Measurements from ENCODE around the gene RREB1. TPM values are rescaled to one million over a fixed set of nuclear protein-coding genes. Genes with fewer than 3 reads are reported as not detected.
"Not testable (repeated sequence)": the region's sequence is repeated elsewhere in the genome, so short reads cannot be mapped to it uniquely, and the experiment has no call there.

The RREB1 gene
- total and polyA plus RNA-seq, 7 experiments from 2014 or later = 4.2 to 56.7 (median 49.2) TPM

- Histone ChIP-seq H3K4me1 (ENCODE audit: control insufficient read depth in 2 of 2, insufficient read depth in 2 of 2, low read length in 2 of 2) (peaks cover 9 to 33% of the 10 kb centered on the region in 2 donors), H3K27ac (ENCODE audit: low read depth, low read length) (peak overlapping the region; percentile 35), H3K9me3 (ENCODE audit: control insufficient read depth in 2 of 3, low read length in 3 of 3) (no peaks in the 10 kb centered on the region), H3K4me3 (ENCODE audit: low read length) (no peak overlapping the region), H3K36me3 (ENCODE audit: control insufficient read depth in 2 of 3, insufficient read depth in 3 of 3, low read length in 3 of 3) (no peaks in the 10 kb centered on the region), H3K27me3 (ENCODE audit: control insufficient read depth in 2 of 2, insufficient read depth in 2 of 2, low read length in 2 of 2) (no peaks in the 10 kb centered on the region)
- peak; percentile 79 for ATAC-seq
- Mint-ChIP-seq H3K27me3 (no peaks in the 10 kb centered on the region), H3K36me3 (peaks cover 0 to 14% (median 0%) of the 10 kb centered on the region in 5 donors), H3K4me3 (peak overlapping the region in 9 of 10 donors; percentile 22 to 81 (median 70)), H3K9me3 (no peaks in the 10 kb centered on the region), H3K4me1 (peaks cover 54 to 95% (median 89%) of the 10 kb centered on the region in 7 donors), H3K27ac (peak overlapping the region; percentile 4 to 94 (median 76))
- POLR2A ChIA-PET = interaction anchor here (0.7 to 2.0 kb wide), 5 partner anchors 11 to 65 kb away, joined by 3 to 5 read pairs (median 4); no protein-coding TSS in a partner anchor
- intact Hi-C loops (cut with micrococcal nuclease) = loop anchor here in 1 of 2 donors (1.0 kb wide), 1 partner anchor 8 kb away; no protein-coding TSS in a partner anchor
- CTCF ChIA-PET = interaction anchor here (1.4 kb wide), 1 partner anchor 9 kb away, joined by 3 read pairs; no protein-coding TSS in a partner anchor
- DNase-seq = peak in 2 of 9 donors; percentile 27 to 44
These were observed 46.8 kb downstream of the RREB1 start for GRCh38 chr6:7154341-7155139.

DNA sequence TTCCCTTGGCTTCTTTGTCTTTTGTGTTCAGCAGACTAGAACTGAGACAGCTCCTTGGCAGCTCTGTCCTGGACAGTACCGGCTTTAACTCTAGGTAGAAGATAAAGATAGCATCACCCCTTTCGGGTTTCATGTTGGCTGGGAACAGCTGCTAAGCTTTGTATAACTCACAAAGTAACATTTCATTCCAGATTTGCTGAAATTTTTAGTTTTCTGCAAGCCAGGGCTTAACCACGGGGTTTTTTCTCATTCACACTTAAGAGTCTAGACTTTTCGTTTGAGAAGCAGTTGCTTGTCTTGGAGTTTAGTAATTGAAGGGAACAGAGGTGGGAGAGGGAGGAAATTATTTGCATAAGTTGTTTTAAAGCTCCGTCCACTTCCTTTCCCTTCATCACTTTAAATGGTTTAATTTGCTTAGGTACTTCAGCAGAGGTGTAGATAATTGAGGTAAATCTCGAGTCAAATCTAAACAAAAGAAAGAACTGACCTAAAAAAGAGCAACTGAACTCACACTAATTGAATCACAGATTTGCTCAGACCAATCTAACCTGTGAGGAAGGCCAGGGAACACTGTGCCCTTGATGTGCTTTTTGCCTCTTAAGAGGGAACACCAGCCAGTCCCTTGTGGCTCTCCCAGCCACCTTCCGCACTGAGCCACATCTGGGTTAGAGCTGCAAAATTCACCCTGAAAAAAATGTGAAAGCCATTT is 48.3 kb downstream of the RREB1 start:
- H3K4me1 ChIP-seq (ENCODE audit: control insufficient read depth in 2 of 2, insufficient read depth in 2 of 2, low read length in 2 of 2) = peaks cover 9 to 36% of the 10 kb centered on the region in 2 donors
- intact Hi-C loops (cut with micrococcal nuclease) = no loop called here
- DNase-seq (no peak), ATAC-seq (no peak)
- no peaks in the 10 kb centered on the region for H3K36me3 ChIP-seq (ENCODE audit: control insufficient read depth in 2 of 3, insufficient read depth in 3 of 3, low read length in 3 of 3)
- H3K4me1 Mint-ChIP-seq = peaks cover 49 to 93% (median 87%) of the 10 kb centered on the region in 7 donors
- ChIA-PET POLR2A (interaction anchor here (0.6 to 1.3 kb wide), 3 partner anchors 9 to 18 kb away, joined by 3 to 4 read pairs (median 3); no protein-coding TSS in a partner anchor), CTCF (no interaction called here)
- peak overlapping the region in 8 of 9 donors; percentile 22 to 94 (median 75) for H3K27ac Mint-ChIP-seq
- peak overlapping the region in 8 of 10 donors; percentile 9 to 72 (median 42) for H3K4me3 Mint-ChIP-seq
- no peaks in the 10 kb centered on the region for H3K27me3 ChIP-seq (ENCODE audit: control insufficient read depth in 2 of 2, insufficient read depth in 2 of 2, low read length in 2 of 2)
- H3K27ac ChIP-seq (ENCODE audit: low read depth, low read length) = no peak overlapping the region
- no peak overlapping the region for H3K4me3 ChIP-seq (ENCODE audit: low read length)
- peaks cover 0 to 11% (median 0%) of the 10 kb centered on the region in 5 donors for H3K36me3 Mint-ChIP-seq
- H3K9me3 ChIP-seq (ENCODE audit: control insufficient read depth in 2 of 3, low read length in 3 of 3) = no peaks in the 10 kb centered on the region
- H3K9me3 Mint-ChIP-seq = no peaks in the 10 kb centered on the region
- no peaks in the 10 kb centered on the region for H3K27me3 Mint-ChIP-seq

DNA sequence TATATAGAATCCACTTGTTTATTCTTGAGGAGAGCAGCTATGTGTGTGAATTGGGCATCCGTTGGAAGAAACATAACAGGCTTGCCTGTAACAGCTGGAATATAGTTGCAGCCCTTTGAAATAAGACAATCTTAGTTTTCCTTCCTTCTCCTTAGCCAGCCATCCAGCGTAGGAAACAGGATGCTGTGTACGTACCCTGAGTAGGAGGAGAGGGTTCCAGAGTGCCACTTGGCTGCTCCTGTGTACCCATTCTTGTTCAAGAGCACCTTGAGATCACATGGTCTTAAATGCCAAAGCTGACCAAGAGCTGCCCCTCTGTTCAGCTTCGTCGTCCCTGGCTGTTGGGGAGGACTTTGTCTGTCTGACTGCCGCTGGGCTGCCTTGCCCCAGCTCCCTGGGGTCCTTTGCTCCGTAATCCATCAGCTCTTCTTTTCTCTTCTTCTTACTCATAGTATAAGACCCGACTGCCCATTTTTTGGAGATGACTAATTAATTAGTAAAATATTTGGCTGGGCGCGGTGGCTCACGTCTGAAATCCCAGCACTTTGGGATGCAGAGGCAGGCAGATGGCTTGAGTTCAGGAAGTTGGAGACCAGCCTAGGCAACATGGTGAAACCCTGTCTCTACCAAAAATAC is 49.0 kb downstream of the RREB1 start:
- Histone ChIP-seq H3K27me3 (ENCODE audit: control insufficient read depth in 2 of 2, insufficient read depth in 2 of 2, low read length in 2 of 2) (no peaks in the 10 kb centered on the region), H3K27ac (ENCODE audit: low read depth, low read length) (no peak overlapping the region), H3K9me3 (ENCODE audit: control insufficient read depth in 2 of 3, low read length in 3 of 3) (no peaks in the 10 kb centered on the region), H3K4me3 (ENCODE audit: low read length) (no peak overlapping the region), H3K4me1 (ENCODE audit: control insufficient read depth in 2 of 2, insufficient read depth in 2 of 2, low read length in 2 of 2) (peaks cover 4 to 41% of the 10 kb centered on the region in 2 donors), H3K36me3 (ENCODE audit: control insufficient read depth in 2 of 3, insufficient read depth in 3 of 3, low read length in 3 of 3) (no peaks in the 10 kb centered on the region)
- DNase-seq (no peak), ATAC-seq (no peak)
- intact Hi-C loops (cut with micrococcal nuclease) = no loop called here
- Mint-ChIP-seq H3K27me3 (no peaks in the 10 kb centered on the region), H3K4me1 (peaks cover 48 to 93% (median 87%) of the 10 kb centered on the region in 7 donors), H3K9me3 (no peaks in the 10 kb centered on the region), H3K4me3 (peak overlapping the region in 3 of 10 donors; percentile 13 to 72 (median 48)), H3K36me3 (peaks cover 0 to 11% (median 0%) of the 10 kb centered on the region in 5 donors), H3K27ac (peak overlapping the region in 4 of 9 donors; percentile 33 to 94 (median 40))
- POLR2A ChIA-PET = interaction anchor here (0.5 to 0.6 kb wide), 2 partner anchors 19 to 268 kb away, joined by 3 read pairs; no protein-coding TSS in a partner anchor
- CTCF ChIA-PET = no interaction called here

GRCh38 chr6:7157307-7157706 is 49.5 kb downstream of the RREB1 start:
- CTCF ChIA-PET; H3K9me3 Mint-ChIP-seq; H3K27me3 Mint-ChIP-seq; DNase-seq; H3K9me3 ChIP-seq (ENCODE audit: control insufficient read depth in 2 of 3, low read length in 3 of 3); intact Hi-C loops (cut with micrococcal nuclease); ATAC-seq; H3K27me3 ChIP-seq (ENCODE audit: control insufficient read depth in 2 of 2, insufficient read depth in 2 of 2, low read length in 2 of 2); H3K36me3 ChIP-seq (ENCODE audit: control insufficient read depth in 2 of 3, insufficient read depth in 3 of 3, low read length in 3 of 3); H3K4me3 ChIP-seq (ENCODE audit: low read length); H3K4me3 Mint-ChIP-seq; POLR2A ChIA-PET; H3K27ac ChIP-seq (ENCODE audit: low read depth, low read length): not testable (repeated sequence)
- Mint-ChIP-seq H3K27ac (peak overlapping the region in 2 of 9 donors; percentile 18 to 80), H3K36me3 (peaks cover 0 to 10% (median 0%) of the 10 kb centered on the region in 5 donors), H3K4me1 (peaks cover 49 to 92% (median 87%) of the 10 kb centered on the region in 7 donors)
- H3K4me1 ChIP-seq (ENCODE audit: control insufficient read depth in 2 of 2, insufficient read depth in 2 of 2, low read length in 2 of 2) = peaks cover 4 to 45% of the 10 kb centered on the region in 2 donors

DNA sequence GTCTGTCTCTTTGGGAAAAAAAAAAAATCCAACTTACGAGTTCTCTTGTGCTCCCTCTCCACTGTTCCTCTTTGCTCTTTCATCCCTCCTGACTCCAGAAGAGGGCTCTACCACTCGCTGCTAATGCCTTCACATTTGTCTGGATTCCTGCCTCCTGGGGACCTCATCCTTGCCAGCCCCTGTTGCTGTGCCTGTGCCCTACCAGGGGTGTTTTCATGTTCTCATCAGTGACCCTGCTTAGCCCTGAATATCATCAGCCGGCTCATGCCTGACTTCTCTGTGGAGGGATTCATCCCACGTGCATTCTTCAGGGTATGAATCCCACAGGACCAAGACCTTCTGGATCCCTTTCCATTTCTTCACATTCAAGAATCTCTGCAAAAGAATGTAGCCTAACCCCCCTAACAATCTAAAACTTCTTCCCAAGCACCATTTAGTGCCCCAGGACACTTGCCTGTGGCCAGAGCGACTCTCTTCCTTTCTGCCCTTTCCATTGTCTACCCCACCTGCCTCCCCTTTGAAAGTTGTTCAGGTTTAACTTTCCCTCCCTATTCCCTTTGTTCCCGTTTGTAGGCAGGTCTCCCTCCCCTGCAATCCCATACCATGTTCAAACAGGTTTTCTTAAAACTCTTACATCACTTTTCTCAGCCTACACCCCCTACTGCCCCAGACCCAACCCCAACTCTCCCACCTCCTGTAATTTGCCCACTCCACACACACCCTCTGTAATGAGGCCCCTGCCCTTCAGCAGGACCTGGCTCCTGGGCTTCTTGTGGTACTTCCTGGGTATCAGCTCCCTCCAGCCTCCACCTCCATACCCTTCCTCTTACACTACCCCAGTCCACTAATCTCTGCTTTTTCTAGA is 50.2 kb downstream of the RREB1 start:
- peak overlapping the region in 4 of 10 donors; percentile 11 to 30 (median 26) for H3K4me3 Mint-ChIP-seq
- peaks cover 0 to 5% (median 1%) of the 10 kb centered on the region in 5 donors for H3K36me3 Mint-ChIP-seq
- H3K27ac Mint-ChIP-seq = peak overlapping the region in 6 of 9 donors; percentile 13 to 80 (median 42)
- Histone ChIP-seq H3K27me3 (ENCODE audit: control insufficient read depth in 2 of 2, insufficient read depth in 2 of 2, low read length in 2 of 2) (no peaks in the 10 kb centered on the region), H3K27ac (ENCODE audit: low read depth, low read length) (no peak overlapping the region), H3K4me1 (ENCODE audit: control insufficient read depth in 2 of 2, insufficient read depth in 2 of 2, low read length in 2 of 2) (peaks cover 4 to 39% of the 10 kb centered on the region in 2 donors), H3K36me3 (ENCODE audit: control insufficient read depth in 2 of 3, insufficient read depth in 3 of 3, low read length in 3 of 3) (no peaks in the 10 kb centered on the region), H3K4me3 (ENCODE audit: low read length) (no peak overlapping the region), H3K9me3 (ENCODE audit: control insufficient read depth in 2 of 3, low read length in 3 of 3) (no peaks in the 10 kb centered on the region)
- POLR2A ChIA-PET = interaction anchor here (0.6 to 0.7 kb wide), 3 partner anchors 13 to 71 kb away, joined by 3 read pairs; no protein-coding TSS in a partner anchor
- no peaks in the 10 kb centered on the region for H3K9me3 Mint-ChIP-seq
- H3K27me3 Mint-ChIP-seq = no peaks in the 10 kb centered on the region
- intact Hi-C loops (cut with micrococcal nuclease) = no loop called here
- ATAC-seq (no peak), DNase-seq (no peak)
- H3K4me1 Mint-ChIP-seq = peaks cover 49 to 92% (median 86%) of the 10 kb centered on the region in 7 donors
- CTCF ChIA-PET = interaction anchor here (0.7 to 1.1 kb wide), 2 partner anchors 41 to 502 kb away, joined by 3 to 6 read pairs; no protein-coding TSS in a partner anchor

Measured in naive thymus-derived CD4-positive, alpha-beta T cell (primary cell).